Liver (tissue), 3 donors: ENCODE data around the gene LTBP4.

Source experiments
- ATF3 ChIP-seq: IDR thresholded peaks from 2 replicates; pipeline ENCODE4 v1.6.1; 2016; ENCODE audit warnings: antibody characterized with exemption
- CTCF ChIP-seq: fragments of 150-350 bp; IDR thresholded peaks from 2 replicates; pipeline ENCODE4 v1.5.1; 2017; ENCODE audit warnings: improper control_type of control experiment, low read depth, low read length; ENCODE audit not compliant: missing input control
- FOXA1 ChIP-seq: IDR thresholded peaks from 2 replicates; pipeline ENCODE4 v1.6.1; 2016; ENCODE audit warnings: antibody characterized with exemption
- FOXA2 ChIP-seq: IDR thresholded peaks from 2 replicates; pipeline ENCODE4 v1.6.1; 2016; ENCODE audit warnings: antibody characterized with exemption
- GABPA ChIP-seq, 2 donors: IDR thresholded peaks in 1 of 2; conservative IDR thresholded peaks in 1 of 2; 2 replicates each; pipeline ENCODE4 v1.6.1; 2016; ENCODE audit warnings: antibody characterized with exemption in 2 of 2, mild to moderate bottlenecking in 1 of 2, moderate library complexity in 1 of 2
- HNF4A ChIP-seq, 2 donors: conservative IDR thresholded peaks; 2 replicates each; pipeline ENCODE4 v1.6.1; 2016; ENCODE audit warnings: antibody characterized with exemption in 2 of 2, mild to moderate bottlenecking in 2 of 2
- HNF4G ChIP-seq: IDR thresholded peaks from 2 replicates; pipeline ENCODE4 v1.6.1; 2016; ENCODE audit warnings: antibody characterized with exemption
- JUND ChIP-seq, 2 donors: IDR thresholded peaks; 2 replicates each; pipeline ENCODE4 v1.6.1; 2016; ENCODE audit warnings: antibody characterized with exemption in 2 of 2
- MAX ChIP-seq: IDR thresholded peaks from 2 replicates; pipeline ENCODE4 v1.6.1; 2016; ENCODE audit warnings: antibody characterized with exemption
- RAD21 ChIP-seq, 2 donors: IDR thresholded peaks; 2 replicates each; pipeline ENCODE4 v1.6.1; 2016; ENCODE audit warnings: antibody characterized with exemption in 2 of 2, mild to moderate bottlenecking in 2 of 2
- TAF1 ChIP-seq: conservative IDR thresholded peaks from 2 replicates; pipeline ENCODE4 v1.6.1; 2016; ENCODE audit warnings: antibody characterized with exemption, mild to moderate bottlenecking
- YY1 ChIP-seq: IDR thresholded peaks from 2 replicates; pipeline ENCODE4 v1.6.1; 2016; ENCODE audit warnings: antibody characterized with exemption, mild to moderate bottlenecking
- ZBTB33 ChIP-seq: IDR thresholded peaks from 2 replicates; pipeline ENCODE4 v1.6.1; 2016; ENCODE audit warnings: antibody characterized with exemption
- TF ChIP-seq, protein P1 (sequence below): IDR thresholded peaks from 2 replicates; pipeline ENCODE4 v1.6.1; 2016; ENCODE audit warnings: antibody characterized with exemption, mild to moderate bottlenecking
- donor health status: healthy.
- donor health status: healthy.

DNA sequence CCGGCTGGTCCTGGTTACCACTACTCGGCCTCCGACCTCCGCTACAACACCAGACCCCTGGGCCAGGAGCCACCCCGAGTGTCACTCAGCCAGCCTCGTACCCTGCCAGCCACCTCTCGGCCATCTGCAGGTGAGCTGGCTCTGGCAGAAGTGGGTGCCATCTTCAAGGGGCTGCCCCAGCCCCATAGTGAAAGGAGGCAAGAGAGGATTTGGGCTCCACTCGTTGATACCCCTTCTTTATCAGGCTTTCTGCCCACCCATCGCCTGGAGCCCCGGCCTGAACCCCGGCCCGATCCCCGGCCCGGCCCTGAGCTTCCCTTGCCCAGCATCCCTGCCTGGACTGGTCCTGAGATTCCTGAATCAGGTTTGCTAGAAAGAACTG lies 7.1 kb downstream of the LTBP4 start:
- TF ChIP-seq MAX, result no peak
- no peak for TF ChIP-seq ZBTB33
- no peak for TF ChIP-seq FOXA2
- TF ChIP-seq TAF1, result no peak
- no peak for TF ChIP-seq CTCF
- no peak for TF ChIP-seq ATF3
- TF ChIP-seq, protein P1, sequence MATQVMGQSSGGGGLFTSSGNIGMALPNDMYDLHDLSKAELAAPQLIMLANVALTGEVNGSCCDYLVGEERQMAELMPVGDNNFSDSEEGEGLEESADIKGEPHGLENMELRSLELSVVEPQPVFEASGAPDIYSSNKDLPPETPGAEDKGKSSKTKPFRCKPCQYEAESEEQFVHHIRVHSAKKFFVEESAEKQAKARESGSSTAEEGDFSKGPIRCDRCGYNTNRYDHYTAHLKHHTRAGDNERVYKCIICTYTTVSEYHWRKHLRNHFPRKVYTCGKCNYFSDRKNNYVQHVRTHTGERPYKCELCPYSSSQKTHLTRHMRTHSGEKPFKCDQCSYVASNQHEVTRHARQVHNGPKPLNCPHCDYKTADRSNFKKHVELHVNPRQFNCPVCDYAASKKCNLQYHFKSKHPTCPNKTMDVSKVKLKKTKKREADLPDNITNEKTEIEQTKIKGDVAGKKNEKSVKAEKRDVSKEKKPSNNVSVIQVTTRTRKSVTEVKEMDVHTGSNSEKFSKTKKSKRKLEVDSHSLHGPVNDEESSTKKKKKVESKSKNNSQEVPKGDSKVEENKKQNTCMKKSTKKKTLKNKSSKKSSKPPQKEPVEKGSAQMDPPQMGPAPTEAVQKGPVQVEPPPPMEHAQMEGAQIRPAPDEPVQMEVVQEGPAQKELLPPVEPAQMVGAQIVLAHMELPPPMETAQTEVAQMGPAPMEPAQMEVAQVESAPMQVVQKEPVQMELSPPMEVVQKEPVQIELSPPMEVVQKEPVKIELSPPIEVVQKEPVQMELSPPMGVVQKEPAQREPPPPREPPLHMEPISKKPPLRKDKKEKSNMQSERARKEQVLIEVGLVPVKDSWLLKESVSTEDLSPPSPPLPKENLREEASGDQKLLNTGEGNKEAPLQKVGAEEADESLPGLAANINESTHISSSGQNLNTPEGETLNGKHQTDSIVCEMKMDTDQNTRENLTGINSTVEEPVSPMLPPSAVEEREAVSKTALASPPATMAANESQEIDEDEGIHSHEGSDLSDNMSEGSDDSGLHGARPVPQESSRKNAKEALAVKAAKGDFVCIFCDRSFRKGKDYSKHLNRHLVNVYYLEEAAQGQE, result no peak
- no peak for TF ChIP-seq RAD21 (IDR thresholded peaks at IDR 0.05)
- no peak for TF ChIP-seq FOXA1
- no peak for TF ChIP-seq HNF4G
- no peak for TF ChIP-seq YY1
- no peak for TF ChIP-seq JUND (IDR thresholded peaks at IDR 0.05)
- TF ChIP-seq GABPA (IDR thresholded peaks at IDR 0.05 in 1 of 2, conservative IDR thresholded peaks at IDR 0.05 in 1 of 2), result no peak
- no peak for TF ChIP-seq HNF4A (conservative IDR thresholded peaks at IDR 0.05)
